Kidney tubule cell (primary cell): ENCODE results near the gene VPS33A.

Experiments used
- DNase-seq: peaks from one replicate; pipeline ENCODE4 v3.0.0-alpha.2; 2018; ENCODE audit warnings: low spot score

The VPS33A gene

DNA sequence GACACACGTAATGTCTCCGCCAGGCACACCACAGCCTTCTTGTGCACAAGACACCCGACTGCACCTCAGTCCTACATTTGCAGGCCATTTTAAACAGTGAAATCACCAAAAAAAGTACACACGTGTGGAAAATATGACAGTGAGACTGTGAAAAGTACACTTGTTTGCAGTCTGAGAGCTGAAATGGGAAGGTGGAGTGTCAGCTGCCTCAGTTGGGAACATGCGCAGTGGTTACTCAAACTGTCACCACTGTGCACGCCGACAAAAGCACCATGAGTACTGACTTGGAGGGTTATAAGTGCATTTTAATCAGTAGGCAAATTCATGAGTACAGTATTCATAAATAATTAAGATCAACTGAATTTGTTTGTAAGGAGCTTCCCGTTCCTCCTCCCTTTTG is 15.8 kb downstream of the VPS33A start:
- DNase-seq = no peak

GRCh38 chr12:122250047-122250446 is 16.2 kb downstream of the VPS33A start:
- no peak for DNase-seq

- DNase-seq = no peak
Measured at GRCh38 chr12:122245553-122245952, 20.7 kb downstream of the VPS33A start.

DNA sequence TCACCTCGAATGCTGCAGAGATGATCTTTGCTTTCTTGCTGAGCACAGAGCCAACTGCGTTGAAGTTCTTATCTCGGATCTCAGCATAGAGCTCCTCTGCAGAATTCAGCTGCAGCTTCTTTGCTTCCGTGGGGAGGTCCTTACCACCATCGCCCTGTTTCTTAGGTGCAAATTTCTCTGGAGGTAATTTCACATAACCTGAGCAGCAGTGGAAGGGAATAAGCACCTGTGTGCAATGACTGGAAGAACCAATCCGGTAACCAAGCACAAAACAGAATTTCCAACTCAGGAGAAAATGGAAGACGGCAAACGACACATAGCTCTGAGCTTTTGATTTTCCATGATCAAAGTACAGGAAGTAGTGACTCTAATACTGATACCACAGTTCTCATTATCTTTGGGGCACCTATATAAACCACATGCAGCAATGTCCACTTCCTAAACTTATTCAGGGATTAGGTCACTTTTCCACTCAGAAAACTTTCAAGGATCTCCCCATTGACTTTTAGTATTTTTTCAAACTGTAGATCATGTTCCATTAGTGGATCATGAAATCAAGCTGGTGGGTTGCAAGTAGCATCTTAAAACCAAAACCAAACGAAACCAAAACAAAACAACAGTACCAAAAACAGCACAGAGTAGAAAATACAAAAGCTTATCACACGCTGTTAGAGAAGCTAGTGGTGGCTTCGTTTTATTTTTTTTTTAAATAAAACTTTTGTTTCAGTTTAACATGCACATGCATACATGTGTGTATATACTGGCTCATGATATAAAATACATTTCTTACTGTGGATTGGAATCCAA is 21.5 kb downstream of the VPS33A start:
- no peak for DNase-seq

GRCh38 chr12:122243965-122244364 is 22.3 kb downstream of the VPS33A start:
- DNase-seq = no peak

DNA sequence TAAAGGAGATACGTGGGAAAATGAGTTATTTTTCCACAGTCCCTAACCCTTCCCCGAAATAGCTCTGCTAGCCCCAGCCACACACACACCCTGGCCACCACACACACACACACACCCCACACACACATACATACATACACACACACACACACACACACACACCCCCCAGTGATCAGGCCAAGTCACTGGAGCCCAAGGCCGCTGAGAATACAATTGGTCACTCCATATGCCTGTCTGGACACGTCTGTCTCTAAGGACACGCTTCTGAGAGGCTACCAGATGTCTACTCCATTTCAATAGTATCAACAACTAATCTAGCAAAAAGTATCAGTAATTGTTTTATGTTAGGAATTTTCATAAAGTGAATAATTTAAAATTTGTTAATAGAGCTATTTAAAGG is 27.4 kb downstream of the VPS33A start:
- no peak for DNase-seq

GRCh38 chr12:122235741-122236140 is 30.6 kb downstream of the VPS33A start:
- no peak for DNase-seq

DNA sequence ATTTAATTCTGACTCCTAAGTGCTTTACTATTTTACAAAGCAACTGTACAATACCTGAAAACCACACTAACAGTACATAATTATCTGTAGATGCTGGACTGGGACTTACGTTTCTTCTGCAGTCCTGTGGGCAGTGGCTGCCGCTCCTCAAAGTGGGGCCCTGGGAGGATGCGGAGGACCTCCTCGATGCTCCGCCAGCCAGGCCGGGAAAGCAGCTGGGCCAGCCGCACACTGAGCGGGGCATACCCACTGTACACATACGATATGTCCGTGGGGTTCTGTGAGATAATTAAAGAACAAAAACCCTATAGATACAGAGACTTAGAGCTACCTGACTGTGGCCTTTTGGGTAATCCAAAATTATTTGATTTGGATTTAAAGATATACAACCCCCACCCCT is 33.6 kb downstream of the VPS33A start:
- no peak for DNase-seq

DNA sequence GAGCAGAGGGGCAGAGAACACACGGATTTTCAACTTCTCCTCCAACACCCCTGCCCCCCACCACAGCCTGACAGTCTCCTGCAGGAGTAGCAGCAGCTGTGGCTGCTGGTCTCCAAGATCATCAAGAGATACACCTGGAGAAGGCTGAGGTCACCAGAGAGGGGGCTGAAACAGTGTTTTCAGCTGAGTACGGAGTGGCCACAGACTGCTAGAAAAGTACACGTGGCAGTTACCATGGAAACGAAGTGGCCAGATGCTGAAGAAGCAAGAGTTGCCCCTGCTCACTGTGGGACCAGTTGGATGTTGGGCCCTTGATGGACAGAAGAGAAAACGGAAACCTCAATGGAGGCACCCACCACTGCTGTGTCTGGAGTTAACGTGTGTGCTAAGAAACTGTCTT is 35.5 kb downstream of the VPS33A start:
- no peak for DNase-seq

- DNase-seq = no peak
Measured at GRCh38 chr12:122228092-122228491, 38.2 kb downstream of the VPS33A start.

- no peak for DNase-seq
Measured at GRCh38 chr12:122227341-122227740, 39.0 kb downstream of the VPS33A start.

DNA sequence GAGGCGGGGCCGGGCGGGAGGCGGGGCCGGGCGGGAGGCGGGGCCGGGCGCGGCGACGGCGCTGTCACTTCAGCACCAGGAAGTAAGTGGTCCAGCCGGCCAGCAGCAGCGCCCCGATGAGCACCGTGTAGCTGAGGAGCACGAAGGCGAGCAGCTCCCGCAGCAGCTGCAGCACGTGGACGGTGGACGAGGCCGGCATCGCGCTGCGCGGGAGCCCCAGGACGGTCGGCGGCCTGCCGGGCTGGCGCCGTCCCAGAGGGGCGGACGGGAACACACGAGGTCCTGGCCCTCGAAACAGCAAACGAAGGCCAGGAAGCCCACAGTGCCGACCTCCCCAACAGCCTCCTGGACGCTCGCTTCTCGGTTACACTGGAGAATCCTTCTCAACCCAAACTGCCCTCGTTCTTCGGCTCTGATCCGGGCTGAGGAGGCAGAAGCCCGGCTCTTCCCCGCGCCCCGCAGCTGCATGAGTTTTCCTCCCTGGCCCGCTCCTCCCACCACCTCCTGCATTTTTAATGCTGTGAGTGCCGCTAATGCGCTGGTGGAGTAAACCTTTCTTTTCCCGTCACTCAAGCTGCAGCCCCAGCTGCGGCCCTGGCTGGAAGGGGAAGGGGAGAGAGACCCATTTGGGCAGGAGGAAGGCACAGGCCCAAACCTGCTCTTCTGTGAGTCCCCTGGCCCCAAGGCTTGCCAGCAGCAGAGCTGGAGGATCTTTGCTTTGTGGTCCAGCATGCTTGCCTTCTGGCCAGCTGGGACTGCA is 39.7 kb downstream of the VPS33A start:
- DNase-seq = no peak

GRCh38 chr12:122225683-122226365 is 40.5 kb downstream of the VPS33A start, which contains the start of gene DIABLO:
DIABLO (minus strand) TSS chr12:122226052; CDS start chr12:122226014, 38 bp downstream.
- DNase-seq = peak; percentile 100

GRCh38 chr12:122216445-122216844 is 49.8 kb downstream of the VPS33A start:
- DNase-seq = no peak

DNA sequence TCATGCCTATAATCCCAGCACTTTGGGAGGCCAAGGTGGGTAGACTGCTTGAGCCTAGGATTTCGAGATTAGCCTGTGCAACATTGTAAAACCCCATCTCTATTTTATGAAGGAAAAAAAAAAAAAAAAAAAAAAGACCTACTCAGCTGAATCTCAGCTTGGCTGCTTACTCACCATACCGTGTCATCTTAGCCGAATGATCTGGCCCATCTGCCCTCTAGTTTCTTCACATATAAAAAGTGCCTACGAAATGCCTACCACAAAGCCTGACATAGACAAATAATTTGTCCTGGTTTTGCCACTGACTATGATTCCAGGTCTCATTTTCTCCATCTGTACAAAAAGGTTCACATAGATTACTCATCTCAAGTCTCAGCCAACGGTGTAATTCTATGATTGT is 50.5 kb downstream of the VPS33A start:
- DNase-seq = peak; percentile 61

DNA sequence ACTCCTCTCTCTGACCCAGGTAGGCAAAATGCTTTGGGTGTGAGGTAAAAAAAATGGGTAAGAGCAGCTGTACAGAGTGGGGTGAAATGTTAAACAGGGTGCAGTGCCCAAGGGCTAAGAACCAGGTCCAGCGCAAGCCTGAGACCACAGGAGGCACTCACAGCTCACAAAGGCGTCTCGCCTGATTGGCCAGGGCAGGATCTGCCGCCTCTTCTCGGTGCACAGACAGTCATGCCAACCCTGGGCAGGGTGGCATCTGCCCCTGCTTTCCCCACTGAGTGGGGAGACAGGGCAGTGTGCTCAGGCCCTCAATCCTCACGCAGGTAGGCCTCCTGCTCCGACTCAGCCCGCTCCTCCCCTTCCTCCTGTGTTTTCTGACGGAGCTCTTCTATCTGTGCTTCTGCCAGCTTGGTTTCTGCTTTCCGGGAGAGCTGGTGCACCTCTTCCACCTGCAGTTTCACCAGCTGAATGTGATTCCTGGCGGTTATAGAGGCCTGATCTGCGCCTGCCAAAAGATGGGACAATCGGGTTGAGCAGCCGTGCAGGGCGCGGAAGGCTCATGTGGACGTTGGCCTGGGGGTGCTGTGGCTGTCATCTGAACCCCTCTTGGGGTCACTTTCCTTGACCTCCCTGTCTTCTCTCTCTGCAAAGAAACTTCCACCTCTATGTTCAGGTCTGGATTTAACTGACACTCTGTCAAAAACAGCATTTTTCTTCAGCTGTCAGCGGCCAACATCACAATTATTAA is 58.0 kb downstream of the VPS33A start:
- DNase-seq = no peak

DNA sequence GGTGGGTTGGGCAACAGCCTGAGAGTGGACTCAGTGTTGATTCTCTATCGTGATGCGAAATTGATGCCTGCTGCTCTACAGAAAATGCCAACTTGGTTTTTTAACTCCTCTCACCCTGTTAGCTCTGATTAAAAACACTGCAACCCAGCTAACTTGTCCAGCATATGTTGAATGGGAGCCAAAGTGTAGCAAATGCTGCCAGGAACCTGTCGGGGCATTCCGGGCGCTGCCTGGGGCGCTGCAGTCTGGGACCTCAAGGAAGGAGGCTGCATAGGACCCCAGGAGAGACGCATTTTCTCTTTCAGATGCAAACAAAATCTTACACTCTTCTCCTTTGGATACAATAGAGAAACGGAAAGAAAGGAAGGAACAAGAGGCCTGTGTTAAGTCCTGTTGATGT is 58.9 kb downstream of the VPS33A start:
- DNase-seq = no peak

GRCh38 chr12:122206976-122207375 is 59.3 kb downstream of the VPS33A start:
- no peak for DNase-seq

GRCh38 chr12:122206111-122206881 is 60.0 kb downstream of the VPS33A start:
- no peak for DNase-seq

- DNase-seq = no peak
Measured at GRCh38 chr12:122205053-122205925, 61.0 kb downstream of the VPS33A start.
